ENCODE measurements around the gene SIRPA.

SIRPA gene

DNA sequence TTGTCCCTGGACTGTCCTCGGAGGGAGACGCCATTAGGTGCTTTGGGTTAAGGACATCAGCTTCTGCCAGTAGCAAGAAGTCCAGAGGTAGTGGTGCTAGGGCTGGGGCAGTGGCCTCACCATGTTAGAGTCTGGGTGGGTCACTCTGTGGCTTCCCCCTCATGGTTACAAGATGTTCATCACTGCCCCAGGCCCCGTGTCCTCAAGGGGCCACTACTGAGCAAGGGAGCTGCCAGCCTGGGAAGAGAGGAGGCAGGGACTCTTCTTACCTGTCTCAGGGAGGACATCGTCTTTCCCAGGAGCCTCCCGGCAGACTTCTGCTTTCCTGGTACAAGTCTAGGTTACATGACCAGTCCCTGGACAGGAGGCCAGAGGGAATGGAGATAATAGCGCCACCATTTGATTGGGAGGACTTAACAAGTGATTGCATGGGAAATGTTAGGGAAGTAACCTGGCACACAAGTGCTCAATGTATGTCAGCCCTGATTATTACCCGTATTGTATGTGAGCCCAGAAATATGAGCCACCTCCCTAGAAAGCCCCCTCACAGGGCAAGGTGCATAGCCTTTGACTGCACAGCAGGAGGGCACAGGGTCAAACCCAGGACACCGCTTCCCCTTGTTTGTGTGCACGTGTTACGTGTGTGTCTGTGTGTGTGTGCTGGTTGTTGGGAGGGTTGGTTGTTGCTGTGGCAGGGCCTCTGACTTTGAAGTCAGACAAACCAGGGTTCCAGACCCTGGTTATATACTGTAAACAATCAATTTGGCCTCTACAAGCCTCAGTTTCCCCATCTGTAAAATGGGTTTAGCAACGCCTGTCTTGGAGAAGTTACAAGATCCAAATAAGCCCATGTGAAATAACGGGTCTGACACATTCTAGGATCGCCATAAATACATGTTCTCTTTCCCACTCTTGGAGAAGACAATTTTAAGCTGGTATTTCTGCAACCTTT lies 30.0 kb downstream of the SIRPA start:
- H3K4me3 ChIP-seq (ENCODE audit: low read depth, low read length) = no peak overlapping the region
- no peak for DNase-seq (ENCODE audit: low read depth)

DNA sequence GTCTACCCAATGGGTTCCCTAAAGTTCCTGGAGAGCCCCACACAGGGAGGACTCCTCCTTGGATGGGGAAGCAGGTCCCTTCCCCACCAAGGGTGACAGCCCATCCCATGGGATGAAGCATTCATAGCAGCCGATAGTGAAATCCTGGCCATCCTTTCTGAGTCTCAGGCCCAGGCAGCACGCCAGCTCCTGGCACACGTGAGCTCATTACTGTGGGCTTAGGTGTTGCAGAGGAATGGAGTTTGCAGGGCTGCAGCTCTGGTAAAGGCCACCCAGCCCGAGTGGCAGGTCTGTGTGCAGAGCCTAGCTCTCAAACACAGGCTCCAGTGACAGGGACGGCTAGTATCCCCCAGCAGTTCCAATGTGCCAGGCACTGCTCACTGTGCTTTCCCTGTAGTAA lies 31.0 kb downstream of the SIRPA start:
- DNase-seq (ENCODE audit: low read depth) = no peak
- H3K4me3 ChIP-seq (ENCODE audit: low read depth, low read length) = no peak overlapping the region

DNA sequence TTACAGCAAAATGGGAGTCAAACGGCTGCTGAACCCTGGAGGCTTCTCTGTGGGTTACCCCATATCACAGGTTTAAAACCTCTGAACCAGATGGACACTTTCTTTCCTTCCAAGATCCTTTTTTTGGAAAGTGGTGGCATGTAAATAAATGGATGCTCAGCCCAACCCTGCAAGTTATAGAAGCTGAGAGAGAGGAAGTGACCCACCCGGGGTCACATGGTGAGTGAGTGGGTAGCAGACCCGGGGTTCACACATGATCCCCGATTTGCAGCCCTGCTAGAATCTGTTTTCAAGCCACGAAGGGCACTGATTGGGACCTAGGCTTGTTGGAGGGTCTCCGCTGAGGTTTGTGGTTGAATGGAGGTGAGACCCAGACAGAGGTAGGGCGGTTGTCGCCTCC lies 32.0 kb downstream of the SIRPA start:
- H3K4me3 ChIP-seq (ENCODE audit: low read depth, low read length) = no peak overlapping the region
- DNase-seq (ENCODE audit: low read depth) = no peak

DNA sequence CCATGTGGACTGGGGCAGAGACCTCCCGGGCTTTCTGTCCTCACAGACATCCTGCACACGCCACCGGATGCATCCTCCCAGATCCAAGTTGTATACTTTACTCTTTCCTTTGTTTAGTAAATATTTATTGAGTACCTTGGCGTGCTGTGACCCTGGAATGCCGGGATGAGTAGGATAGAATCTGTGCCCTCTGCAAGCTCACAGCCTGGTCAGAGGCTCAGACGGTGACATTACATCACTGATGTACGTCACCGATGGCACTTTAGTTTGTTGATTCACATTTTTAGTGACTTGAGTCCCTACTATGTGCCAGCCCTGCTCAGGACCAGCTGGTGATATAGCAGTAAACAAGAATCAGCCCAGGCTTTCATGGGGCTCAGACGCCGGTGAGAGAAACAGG lies 32.9 kb downstream of the SIRPA start:
- no peak overlapping the region for H3K4me3 ChIP-seq (ENCODE audit: low read depth, low read length)
- DNase-seq (ENCODE audit: low read depth) = no peak

DNA sequence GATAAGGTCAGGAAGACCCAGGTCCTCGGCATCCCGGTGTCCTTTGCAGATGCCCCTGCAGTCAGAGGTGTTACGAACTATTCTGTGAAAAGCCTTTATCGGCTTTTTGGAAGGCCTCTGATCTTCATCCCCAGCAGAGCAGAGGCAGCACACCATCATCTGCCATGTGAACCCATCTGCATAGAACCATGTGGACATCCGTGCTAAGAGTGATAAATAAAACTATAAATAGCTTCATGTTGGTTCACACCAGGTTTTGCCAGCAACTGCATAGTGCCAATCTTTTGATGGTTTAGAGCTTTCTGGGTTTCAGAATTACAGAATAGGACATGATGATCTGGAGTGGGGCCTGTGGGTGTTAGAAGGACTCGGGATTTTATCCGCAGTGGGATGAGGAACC lies 33.6 kb downstream of the SIRPA start:
- DNase-seq (ENCODE audit: low read depth) = no peak
- no peak overlapping the region for H3K4me3 ChIP-seq (ENCODE audit: low read depth, low read length)

DNA sequence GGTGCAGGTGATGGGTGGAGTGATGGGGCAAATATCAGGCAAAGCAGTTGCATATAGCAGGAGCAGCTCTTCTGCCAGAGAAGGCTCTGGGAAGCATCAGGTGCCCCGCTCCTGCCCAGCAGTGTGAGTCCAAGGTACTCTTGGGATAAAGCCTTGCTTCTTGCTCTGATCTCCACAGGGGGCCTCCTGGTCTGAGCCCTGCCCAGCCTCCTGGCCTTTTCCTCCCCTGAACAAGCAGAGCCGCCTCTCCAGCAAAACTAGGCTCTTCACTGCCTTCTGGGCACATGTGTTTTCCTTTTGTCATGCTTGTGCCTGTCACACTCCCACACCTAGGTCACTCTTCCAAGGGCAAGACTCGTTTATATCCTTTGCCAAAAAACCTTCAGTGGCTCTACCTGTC lies 34.3 kb downstream of the SIRPA start:
- H3K4me3 ChIP-seq (ENCODE audit: low read depth, low read length) = no peak overlapping the region
- DNase-seq (ENCODE audit: low read depth) = no peak

DNA sequence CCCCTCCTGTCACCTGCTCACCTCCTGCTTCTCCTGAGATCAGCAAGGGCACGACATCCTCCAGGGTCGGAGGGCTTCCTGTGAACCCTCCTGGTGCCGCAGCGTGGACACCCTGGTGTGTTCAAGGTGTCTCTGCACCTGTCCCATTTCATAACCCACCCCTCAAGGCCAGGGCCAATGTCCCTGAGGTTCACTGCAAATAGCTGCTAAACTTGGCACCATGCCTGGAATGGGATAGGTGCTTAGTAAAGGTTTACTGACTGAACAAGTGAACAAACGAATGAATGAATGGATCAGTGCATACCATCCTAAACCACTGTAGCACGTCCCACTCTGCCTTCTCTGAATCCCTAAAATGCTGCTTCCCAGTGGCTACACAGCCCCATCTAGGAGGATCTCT lies 35.0 kb downstream of the SIRPA start:
- DNase-seq (ENCODE audit: low read depth) = no peak
- H3K4me3 ChIP-seq (ENCODE audit: low read depth, low read length) = no peak overlapping the region

DNA sequence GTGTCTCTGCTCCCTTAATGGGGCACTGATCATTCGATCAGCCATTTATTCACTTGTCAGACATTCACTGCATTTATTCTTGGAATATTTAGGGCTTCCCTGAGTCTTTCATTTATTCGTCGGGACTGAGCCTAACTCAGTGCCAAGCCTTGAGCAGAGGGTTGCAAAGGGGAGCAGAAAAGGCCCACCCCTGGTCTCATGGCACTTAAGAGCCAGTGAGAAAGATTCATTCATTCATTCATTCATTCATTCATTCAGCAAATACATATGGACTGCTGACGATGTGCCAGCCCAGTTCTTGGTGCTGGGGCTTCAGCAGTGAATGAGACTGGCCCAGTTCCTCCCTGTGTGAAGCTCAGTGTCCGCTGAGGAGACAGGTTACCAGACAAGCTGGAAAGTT lies 36.6 kb downstream of the SIRPA start:
- no peak for DNase-seq (ENCODE audit: low read depth)
- H3K4me3 ChIP-seq (ENCODE audit: low read depth, low read length) = no peak overlapping the region

DNA sequence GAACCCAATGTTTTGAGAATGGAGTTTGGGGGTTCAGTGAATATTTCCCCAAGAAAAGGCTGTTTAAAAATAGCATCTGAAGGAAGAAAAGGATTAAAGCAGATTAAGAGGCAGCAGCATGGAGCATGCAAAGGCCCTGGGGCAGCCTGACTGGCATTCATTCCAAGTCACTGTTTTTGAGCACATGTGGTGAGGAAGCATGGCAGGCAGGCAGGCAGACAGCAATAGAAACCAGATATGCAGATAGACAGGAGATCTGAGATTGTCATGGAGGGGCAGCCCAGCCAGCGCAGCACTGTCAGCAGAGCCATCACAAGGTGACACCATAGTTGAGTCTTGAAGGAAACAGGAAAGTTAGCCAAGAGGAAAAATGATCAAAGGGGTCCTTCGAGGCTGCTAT lies 37.8 kb downstream of the SIRPA start:
- no peak overlapping the region for H3K4me3 ChIP-seq (ENCODE audit: low read depth, low read length)
- no peak for DNase-seq (ENCODE audit: low read depth)

DNA sequence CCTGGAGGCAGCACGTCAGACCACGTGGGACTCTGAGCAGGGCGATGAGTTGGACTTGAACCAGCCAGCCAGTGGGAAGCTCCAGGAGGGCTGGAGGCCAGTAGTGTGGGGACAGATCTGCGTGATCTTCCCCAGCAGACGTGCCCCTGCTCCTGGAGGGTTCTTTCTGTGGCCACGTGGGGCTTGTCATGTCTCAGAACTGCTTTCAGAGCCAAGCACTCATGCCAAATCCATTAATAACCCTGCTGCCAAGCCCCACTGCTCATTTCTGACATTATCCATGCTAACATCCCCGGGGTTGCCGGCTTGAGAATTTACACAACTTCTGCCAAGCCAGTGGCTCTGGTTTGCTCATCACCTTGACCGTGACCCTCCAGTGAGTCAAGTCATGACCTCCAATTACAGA lies 38.3 kb downstream of the SIRPA start:
- H3K4me3 ChIP-seq (ENCODE audit: low read depth, low read length) = no peak overlapping the region

DNA sequence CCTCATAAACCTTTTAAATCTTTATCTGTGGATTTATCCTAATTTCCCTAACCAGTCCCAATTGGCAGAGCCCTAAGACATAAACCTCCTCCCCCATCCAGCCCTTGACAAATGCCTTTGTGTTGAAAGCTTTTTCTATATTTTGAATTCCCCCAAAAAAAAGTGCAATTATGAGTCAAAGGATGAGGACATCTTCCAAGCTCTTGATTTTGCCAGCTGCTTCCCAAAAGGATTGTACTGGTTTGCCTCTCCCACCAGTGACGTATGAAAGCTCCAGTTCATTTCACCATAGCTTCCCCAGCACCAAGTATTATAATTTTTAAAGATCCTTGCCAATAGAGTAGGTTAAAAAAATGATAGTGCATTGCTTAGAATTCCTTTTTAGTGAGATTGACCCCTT lies 38.9 kb downstream of the SIRPA start:
- peak; percentile 82 for DNase-seq (ENCODE audit: low read depth)
- H3K4me3 ChIP-seq (ENCODE audit: low read depth, low read length) = no peak overlapping the region

More for the DNA sequence above, 38.3 kb downstream of the SIRPA start:
- DNase-seq (ENCODE audit: low read depth) = peak; percentile 53

DNA sequence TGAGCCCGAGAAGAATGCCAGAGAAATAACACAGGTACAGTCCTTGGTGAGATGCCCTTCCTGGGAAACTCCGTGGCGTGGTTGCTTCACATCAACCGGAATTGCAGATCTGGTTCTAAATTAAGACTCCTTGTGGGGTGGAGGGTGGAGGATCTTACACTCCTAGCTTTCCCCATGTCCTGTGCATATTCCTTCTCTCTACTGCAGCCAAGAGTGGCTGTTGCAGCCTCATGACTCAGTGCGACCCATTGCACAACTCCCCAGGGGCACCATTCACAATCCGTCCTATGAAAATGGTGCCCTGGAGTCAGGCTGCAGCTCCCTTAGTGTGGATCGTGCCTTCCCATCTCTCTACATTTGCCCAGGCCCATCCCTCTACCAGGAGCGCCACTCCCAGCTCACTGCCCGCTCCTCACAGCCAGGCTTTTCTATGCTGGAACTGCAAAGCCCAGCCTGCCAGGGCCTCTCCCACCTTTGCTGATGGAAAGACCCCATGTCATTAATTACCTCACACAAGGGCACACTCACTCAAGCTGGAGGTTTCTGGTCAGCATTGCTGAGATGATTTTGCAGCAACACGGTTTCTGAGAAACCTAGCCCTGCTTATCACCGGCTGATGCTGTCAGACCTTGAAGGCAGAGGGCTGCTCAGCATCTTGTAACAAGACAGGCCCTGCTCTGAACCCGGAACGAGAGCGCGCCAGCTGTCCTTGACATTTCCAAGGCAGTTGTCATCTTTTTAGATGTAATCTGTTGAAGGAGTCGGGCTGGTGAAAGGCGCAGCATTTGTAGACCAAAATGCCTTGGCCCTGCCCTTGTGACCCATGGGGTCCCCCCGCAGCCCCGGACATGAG lies 39.7 kb downstream of the SIRPA start:
- peak; percentile 92 for DNase-seq (ENCODE audit: low read depth)
- no peak overlapping the region for H3K4me3 ChIP-seq (ENCODE audit: low read depth, low read length)

DNA sequence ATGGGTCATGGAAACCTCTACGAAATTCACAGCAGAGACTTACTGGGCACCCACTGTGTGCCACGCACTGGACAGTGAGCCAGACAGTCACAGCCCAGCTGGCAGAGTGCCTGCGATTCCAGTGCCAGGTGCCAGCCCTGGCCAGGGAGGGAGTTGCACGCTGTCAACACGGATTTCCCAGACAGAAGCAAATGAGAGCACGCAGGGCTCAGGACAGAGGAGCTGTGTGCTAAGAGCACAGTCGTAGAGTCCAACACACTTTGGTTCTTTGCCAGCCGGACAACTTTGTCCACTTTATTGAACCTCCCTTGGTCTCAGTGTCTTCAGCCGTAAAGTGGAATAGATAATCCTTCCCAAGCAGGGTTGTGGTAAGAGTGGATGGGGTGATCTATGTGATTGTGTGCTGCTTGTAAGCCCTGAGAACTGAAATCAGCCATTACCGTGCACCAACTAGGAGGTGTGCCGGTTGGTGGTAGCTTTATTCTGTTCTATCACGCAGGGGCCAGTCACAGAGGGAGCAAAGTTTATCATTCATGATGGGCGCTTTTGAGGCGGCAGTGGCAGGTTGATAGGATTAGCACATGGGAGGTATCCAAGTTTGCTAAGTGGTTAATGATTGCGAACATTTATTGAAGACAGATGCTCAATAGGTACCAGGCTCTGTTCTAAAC lies 40.6 kb downstream of the SIRPA start:
- H3K4me3 ChIP-seq (ENCODE audit: low read depth, low read length) = no peak overlapping the region
- DNase-seq (ENCODE audit: low read depth) = no peak

DNA sequence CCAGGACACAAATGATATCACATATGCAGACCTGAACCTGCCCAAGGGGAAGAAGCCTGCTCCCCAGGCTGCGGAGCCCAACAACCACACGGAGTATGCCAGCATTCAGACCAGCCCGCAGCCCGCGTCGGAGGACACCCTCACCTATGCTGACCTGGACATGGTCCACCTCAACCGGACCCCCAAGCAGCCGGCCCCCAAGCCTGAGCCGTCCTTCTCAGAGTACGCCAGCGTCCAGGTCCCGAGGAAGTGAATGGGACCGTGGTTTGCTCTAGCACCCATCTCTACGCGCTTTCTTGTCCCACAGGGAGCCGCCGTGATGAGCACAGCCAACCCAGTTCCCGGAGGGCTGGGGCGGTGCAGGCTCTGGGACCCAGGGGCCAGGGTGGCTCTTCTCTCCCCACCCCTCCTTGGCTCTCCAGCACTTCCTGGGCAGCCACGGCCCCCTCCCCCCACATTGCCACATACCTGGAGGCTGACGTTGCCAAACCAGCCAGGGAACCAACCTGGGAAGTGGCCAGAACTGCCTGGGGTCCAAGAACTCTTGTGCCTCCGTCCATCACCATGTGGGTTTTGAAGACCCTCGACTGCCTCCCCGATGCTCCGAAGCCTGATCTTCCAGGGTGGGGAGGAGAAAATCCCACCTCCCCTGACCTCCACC lies 42.2 kb downstream of the SIRPA start:
- no peak for DNase-seq (ENCODE audit: low read depth)
- no peak overlapping the region for H3K4me3 ChIP-seq (ENCODE audit: low read depth, low read length)

DNA sequence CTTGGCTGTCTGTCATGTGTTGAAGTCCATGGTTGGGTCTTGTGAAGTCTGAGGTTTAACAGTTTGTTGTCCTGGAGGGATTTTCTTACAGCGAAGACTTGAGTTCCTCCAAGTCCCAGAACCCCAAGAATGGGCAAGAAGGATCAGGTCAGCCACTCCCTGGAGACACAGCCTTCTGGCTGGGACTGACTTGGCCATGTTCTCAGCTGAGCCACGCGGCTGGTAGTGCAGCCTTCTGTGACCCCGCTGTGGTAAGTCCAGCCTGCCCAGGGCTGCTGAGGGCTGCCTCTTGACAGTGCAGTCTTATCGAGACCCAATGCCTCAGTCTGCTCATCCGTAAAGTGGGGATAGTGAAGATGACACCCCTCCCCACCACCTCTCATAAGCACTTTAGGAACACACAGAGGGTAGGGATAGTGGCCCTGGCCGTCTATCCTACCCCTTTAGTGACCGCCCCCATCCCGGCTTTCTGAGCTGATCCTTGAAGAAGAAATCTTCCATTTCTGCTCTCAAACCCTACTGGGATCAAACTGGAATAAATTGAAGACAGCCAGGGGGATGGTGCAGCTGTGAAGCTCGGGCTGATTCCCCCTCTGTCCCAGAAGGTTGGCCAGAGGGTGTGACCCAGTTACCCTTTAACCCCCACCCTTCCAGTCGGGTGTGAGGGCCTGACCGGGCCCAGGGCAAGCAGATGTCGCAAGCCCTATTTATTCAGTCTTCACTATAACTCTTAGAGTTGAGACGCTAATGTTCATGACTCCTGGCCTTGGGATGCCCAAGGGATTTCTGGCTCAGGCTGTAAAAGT lies 43.5 kb downstream of the SIRPA start:
- no peak overlapping the region for H3K4me3 ChIP-seq (ENCODE audit: low read depth, low read length)
- DNase-seq (ENCODE audit: low read depth) = no peak

DNA sequence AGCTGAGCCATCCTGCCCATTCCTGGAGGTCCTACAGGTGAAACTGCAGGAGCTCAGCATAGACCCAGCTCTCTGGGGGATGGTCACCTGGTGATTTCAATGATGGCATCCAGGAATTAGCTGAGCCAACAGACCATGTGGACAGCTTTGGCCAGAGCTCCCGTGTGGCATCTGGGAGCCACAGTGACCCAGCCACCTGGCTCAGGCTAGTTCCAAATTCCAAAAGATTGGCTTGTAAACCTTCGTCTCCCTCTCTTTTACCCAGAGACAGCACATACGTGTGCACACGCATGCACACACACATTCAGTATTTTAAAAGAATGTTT lies 44.0 kb downstream of the SIRPA start:
- no peak for DNase-seq (ENCODE audit: low read depth)
- no peak overlapping the region for H3K4me3 ChIP-seq (ENCODE audit: low read depth, low read length)

DNA sequence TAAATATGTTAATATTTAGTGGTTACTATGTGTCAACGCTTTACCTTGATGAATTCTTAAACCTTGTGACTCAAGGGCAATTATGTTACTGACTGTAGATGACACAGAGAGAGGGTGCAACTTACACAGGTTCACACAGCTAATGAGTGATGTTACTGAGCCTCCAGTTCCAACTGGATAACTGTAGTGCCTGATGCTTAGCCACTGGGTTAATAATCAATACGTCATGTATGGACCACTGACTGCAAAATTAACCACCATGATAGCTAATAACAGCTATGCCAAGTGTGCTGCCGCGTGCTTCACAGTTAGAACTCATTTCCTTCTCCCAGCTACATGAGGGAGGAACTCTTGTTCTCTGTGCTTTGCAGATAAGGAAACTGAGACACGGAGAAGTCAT lies 45.4 kb downstream of the SIRPA start:
- no peak for DNase-seq (ENCODE audit: low read depth)

DNA sequence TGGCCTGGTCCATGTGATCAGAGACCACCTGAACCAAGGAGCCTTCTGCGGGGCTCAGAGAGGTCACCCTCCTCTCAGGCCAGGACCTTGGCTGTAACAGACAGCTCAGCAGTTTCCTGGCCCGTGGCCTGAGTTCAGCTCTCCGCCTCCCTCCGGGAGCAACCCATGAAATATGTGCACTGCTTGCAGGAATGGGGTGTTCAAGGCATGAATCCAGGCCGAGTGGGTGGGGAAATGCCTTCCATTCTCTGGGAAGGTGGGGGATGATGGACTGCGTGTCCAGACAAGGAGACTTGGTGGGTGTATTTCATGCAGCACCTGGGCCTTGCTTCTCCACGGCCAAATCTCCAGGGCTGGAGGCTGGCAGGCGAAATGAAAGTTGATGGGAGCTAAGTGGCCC lies 46.0 kb downstream of the SIRPA start:
- no peak for DNase-seq (ENCODE audit: low read depth)
- H3K4me3 ChIP-seq (ENCODE audit: low read depth, low read length) = no peak overlapping the region

More for the DNA sequence above, 45.4 kb downstream of the SIRPA start:
- H3K4me3 ChIP-seq (ENCODE audit: low read depth, low read length) = no peak overlapping the region

DNA sequence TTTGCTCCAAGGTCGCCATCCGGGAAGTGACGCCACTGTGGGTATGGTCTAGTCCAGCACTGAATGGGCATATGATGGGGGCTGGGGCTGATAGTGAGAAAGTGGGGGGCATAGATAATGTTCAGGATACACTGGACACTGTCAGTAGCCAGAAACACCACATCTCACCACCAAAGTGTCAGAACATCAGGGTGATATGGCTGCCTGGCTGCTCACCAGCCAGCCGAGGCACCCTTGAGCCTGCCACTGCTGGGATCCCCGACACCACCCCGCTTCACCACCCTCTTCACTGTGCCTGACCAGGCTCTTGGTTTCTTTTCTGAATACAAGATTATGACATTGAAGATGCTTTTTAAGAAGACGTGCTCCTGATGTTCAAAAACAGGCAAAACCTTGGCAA lies 46.9 kb downstream of the SIRPA start:
- no peak for DNase-seq (ENCODE audit: low read depth)
- no peak overlapping the region for H3K4me3 ChIP-seq (ENCODE audit: low read depth, low read length)

All from skeletal muscle cell (primary cell).